ENCODE data around the gene PRDM5. TPM values are rescaled to one million over a fixed set of nuclear protein-coding genes. Genes with fewer than 3 reads are reported as not detected.

PRDM5 gene
- total RNA-seq, 1 donor from 2014 or later: 21.9 TPM

DNA sequence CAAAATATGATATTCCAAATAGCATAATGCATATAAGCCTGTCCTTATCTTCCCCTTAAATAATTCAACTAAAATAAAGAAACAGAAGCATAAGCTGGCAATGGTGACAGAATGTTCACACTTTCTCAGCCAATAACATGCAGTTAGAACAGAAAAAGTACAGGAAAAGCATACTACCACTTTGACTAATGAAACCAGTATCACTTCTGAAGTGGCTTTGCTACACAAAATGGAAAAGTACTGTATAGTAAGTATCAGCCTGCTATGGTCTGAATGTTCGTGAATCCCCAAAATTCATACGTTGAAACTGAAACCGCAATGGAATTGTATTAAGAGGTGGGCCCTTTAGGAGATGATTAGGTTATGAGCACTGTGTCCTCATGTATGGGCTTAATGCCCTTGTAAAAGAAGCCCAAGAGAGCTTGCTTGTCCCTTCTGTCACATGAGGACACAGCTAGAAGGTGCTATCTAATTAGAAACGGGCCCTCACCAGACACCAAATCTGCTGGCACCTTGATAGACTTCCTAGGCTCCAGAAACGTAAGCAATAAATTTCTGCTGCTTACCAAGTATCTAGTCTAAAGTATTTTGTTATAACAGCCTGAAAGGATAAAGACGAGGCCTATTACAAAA, 102.6 kb downstream of the PRDM5 start:
- Mint-ChIP-seq H3K4me3 (no peak overlapping the region), H3K27ac (ENCODE audit: unreplicated experiment) (no peak overlapping the region), H3K36me3 (ENCODE audit: low read depth) (no peaks in the 10 kb centered on the region), H3K27me3 (ENCODE audit: low read depth) (no peaks in the 10 kb centered on the region), H3K4me1 (peaks cover 13% of the 10 kb centered on the region), H3K9me3 (no peaks in the 10 kb centered on the region)
- DNase-seq (ENCODE audit: low read depth, low spot score): no peak
- TF ChIP-seq, protein P1, sequence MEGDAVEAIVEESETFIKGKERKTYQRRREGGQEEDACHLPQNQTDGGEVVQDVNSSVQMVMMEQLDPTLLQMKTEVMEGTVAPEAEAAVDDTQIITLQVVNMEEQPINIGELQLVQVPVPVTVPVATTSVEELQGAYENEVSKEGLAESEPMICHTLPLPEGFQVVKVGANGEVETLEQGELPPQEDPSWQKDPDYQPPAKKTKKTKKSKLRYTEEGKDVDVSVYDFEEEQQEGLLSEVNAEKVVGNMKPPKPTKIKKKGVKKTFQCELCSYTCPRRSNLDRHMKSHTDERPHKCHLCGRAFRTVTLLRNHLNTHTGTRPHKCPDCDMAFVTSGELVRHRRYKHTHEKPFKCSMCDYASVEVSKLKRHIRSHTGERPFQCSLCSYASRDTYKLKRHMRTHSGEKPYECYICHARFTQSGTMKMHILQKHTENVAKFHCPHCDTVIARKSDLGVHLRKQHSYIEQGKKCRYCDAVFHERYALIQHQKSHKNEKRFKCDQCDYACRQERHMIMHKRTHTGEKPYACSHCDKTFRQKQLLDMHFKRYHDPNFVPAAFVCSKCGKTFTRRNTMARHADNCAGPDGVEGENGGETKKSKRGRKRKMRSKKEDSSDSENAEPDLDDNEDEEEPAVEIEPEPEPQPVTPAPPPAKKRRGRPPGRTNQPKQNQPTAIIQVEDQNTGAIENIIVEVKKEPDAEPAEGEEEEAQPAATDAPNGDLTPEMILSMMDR (conservative IDR thresholded peaks at IDR 0.05): no peak

DNA sequence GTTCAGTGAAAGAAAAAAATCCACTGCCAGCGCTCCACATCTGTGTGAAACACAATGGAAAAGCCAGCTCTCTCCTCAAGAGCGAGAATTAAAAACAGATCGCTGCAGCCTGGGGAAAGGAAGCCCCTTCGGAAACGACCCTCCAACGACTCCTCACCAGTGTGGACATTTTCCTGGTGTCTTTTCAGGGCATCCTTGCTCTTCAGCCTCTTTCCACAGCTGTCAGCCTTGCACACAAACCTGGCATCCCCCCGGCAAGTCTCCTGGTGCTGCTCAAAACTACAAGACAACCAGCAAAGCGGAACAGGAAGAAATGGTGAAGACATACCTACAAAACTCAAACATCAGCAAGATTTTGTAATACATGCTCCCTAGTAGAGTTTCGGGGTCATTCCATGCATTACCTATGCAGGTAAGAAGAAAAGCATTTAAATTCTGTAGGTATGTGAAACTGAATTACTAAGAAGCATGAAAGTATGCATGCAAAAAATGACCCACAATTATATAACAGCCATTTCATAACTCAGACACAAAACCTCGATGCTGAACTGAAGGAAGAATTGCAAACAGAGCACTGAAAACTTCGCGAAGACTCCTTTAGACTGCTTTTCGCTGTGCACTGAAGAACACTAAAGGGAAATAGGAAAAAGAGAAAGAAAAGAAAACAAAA, 106.1 kb downstream of the PRDM5 start:
- Mint-ChIP-seq H3K9me3 (peaks cover 2% of the 10 kb centered on the region), H3K4me1 (peaks cover 5% of the 10 kb centered on the region), H3K27ac (ENCODE audit: unreplicated experiment) (no peak overlapping the region), H3K27me3 (ENCODE audit: low read depth) (no peaks in the 10 kb centered on the region), H3K36me3 (ENCODE audit: low read depth) (peaks cover 10% of the 10 kb centered on the region), H3K4me3 (no peak overlapping the region)
- no peak for DNase-seq (ENCODE audit: low read depth, low spot score)
- TF ChIP-seq, protein P1 (conservative IDR thresholded peaks at IDR 0.05): no peak

DNA sequence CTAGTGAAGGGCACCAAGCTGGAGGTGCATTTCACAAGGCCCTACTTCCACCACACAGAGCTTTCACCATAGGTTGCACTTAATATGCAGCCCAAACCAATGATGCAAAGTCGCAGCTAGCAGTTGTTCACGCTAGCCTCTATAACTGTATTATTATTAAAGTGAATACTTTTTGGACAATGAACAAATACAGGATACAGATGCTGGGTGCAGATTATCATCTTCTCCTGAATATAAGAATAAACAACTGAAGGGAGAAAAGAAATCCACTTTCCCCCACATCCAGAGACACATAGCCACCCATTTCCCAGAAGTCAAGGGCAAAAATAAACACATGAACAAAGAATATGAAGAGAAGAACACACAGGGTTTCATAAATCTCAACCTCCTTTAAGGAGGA, 107.2 kb downstream of the PRDM5 start:
- TF ChIP-seq, protein P1 (conservative IDR thresholded peaks at IDR 0.05): no peak
- Mint-ChIP-seq H3K4me3 (no peak overlapping the region), H3K36me3 (ENCODE audit: low read depth) (peaks cover 15% of the 10 kb centered on the region), H3K4me1 (peaks cover 5% of the 10 kb centered on the region), H3K27me3 (ENCODE audit: low read depth) (no peaks in the 10 kb centered on the region), H3K9me3 (peaks cover 6% of the 10 kb centered on the region), H3K27ac (ENCODE audit: unreplicated experiment) (no peak overlapping the region)
- DNase-seq (ENCODE audit: low read depth, low spot score): no peak

DNA sequence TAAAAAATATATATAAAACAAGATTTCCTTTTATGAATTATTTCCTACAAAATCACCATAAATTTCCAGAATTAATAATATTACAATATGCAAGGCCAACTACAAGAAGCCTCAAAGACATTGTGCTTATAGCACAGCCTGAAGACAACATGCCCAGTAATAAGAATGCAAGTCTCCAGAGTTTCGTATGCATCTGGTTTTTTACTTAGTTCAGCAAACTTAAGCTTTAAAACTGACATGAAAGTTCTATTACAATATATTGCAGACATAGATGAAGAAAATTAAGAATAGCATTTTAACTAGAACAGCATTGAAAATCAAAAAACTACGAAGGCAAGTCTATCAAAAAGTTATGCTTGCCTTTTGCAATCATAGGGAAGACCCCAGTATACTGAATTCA, 107.6 kb downstream of the PRDM5 start:
- DNase-seq (ENCODE audit: low read depth, low spot score): no peak
- TF ChIP-seq, protein P1 (conservative IDR thresholded peaks at IDR 0.05): no peak
- peaks cover 5% of the 10 kb centered on the region for H3K4me1 Mint-ChIP-seq
- no peak overlapping the region for H3K4me3 Mint-ChIP-seq
- H3K36me3 Mint-ChIP-seq (ENCODE audit: low read depth): peaks cover 20% of the 10 kb centered on the region
- no peak overlapping the region for H3K27ac Mint-ChIP-seq (ENCODE audit: unreplicated experiment)
- no peaks in the 10 kb centered on the region for H3K27me3 Mint-ChIP-seq (ENCODE audit: low read depth)
- H3K9me3 Mint-ChIP-seq: peaks cover 6% of the 10 kb centered on the region

DNA sequence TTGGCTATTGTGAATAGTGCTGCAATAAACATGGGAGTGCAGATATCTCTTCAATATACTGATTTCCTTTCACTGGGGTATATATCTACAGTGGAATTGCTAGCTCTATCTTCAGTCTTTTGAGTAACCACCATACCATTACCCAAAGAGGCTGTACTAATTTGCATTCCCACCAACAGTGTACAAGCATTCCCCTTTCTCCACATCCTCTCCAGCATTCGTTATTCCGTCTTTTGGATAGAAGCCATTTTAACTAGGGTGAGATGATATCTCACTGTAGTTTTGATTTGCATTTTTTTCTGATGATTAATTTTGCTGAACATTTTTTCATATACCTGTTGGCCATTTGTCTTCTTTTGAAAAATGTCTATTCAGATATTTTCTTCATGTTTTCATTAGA, 110.3 kb downstream of the PRDM5 start:
- TF ChIP-seq, protein P1 (conservative IDR thresholded peaks at IDR 0.05): no peak
- Mint-ChIP-seq H3K9me3 (peaks cover 12% of the 10 kb centered on the region), H3K4me1 (peaks cover 5% of the 10 kb centered on the region), H3K27me3 (ENCODE audit: low read depth) (no peaks in the 10 kb centered on the region), H3K36me3 (ENCODE audit: low read depth) (peaks cover 33% of the 10 kb centered on the region), H3K27ac (ENCODE audit: unreplicated experiment) (no peak overlapping the region), H3K4me3 (no peak overlapping the region)
- DNase-seq (ENCODE audit: low read depth, low spot score): no peak

Measured in neural crest cell (in vitro differentiated cells).